ENCODE measurements around the gene GINM1. TPM values are rescaled to one million over a fixed set of nuclear protein-coding genes. Genes with fewer than 3 reads are reported as not detected.

GINM1 gene
- total RNA-seq, 4 donors from 2014 or later = 37.3 to 49.0 (median 43.7) TPM

DNA sequence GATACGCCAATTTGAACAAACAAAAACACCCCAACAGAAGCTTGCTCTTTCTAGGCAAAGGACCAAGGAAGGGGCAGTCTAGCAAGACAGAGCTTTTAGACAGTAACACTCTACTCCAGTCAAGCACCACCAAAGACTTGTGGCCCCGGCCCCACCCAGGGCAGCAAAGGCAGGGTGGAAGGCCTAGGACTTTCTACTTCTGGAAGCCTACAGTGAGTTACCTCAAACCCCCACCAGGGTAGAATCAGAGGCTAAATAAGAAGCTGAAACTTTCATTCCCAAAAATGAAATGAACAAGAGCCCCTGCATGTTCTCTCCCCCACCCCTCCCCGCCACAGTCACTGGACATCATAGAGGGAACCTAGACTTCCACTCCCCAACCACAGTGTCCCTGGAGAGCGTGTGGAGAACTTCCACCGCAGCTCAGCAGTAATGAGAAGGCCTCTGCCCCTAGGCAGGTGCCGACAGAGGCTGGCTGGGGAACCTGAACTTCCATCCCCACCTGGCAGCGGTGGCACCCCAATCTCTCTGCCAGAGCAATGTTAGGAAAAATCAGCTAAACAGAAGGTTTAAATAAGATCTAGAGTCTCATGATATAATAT is 42.3 kb downstream of the GINM1 start:
- DNase-seq (ENCODE audit: low spot score in 2 of 2) = no peak
- intact Hi-C loops (cut with DNase I; ENCODE audit: low total_unique reads) = no loop called here
- 90 to 93% methylated on average over 7 of the region's 7 CpGs for WGBS, 2 donors
- H3K4me3 ChIP-seq (ENCODE audit: low read depth, poor library complexity, severe bottlenecking) = no peak overlapping the region
- TF ChIP-seq, protein P1, sequence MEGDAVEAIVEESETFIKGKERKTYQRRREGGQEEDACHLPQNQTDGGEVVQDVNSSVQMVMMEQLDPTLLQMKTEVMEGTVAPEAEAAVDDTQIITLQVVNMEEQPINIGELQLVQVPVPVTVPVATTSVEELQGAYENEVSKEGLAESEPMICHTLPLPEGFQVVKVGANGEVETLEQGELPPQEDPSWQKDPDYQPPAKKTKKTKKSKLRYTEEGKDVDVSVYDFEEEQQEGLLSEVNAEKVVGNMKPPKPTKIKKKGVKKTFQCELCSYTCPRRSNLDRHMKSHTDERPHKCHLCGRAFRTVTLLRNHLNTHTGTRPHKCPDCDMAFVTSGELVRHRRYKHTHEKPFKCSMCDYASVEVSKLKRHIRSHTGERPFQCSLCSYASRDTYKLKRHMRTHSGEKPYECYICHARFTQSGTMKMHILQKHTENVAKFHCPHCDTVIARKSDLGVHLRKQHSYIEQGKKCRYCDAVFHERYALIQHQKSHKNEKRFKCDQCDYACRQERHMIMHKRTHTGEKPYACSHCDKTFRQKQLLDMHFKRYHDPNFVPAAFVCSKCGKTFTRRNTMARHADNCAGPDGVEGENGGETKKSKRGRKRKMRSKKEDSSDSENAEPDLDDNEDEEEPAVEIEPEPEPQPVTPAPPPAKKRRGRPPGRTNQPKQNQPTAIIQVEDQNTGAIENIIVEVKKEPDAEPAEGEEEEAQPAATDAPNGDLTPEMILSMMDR (IDR thresholded peaks at IDR 0.05) = no peak
- TF ChIP-seq POLR2A (IDR thresholded peaks at IDR 0.05) = no peak

DNA sequence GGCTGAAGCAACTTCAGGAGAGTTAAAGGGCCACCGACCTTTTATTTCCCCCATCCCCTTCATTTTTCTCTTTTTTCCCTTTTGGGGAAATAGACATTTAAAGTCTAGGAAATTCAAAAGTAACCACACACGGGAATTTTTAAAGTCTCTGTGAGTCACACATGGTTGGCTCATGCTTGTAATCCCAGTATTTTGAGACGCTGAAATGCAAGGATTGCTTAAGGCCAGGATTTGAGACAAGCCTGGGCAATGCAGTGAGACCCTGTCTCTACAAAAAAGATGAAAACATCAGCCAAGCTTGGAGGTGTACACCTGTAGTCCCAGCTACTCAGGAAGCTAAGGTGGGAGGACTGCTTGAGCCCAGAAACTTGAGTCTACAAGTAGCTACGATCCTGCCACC is 48.2 kb downstream of the GINM1 start:
- TF ChIP-seq, protein P1 (IDR thresholded peaks at IDR 0.05) = no peak
- no peak for TF ChIP-seq POLR2A (IDR thresholded peaks at IDR 0.05)
- intact Hi-C loops (cut with DNase I; ENCODE audit: low total_unique reads) = no loop called here
- 71 to 73% methylated on average over 4 of the region's 4 CpGs for WGBS, 2 donors
- no peak overlapping the region for H3K4me3 ChIP-seq (ENCODE audit: low read depth, poor library complexity, severe bottlenecking)
- DNase-seq (ENCODE audit: low spot score in 2 of 2) = no peak

DNA sequence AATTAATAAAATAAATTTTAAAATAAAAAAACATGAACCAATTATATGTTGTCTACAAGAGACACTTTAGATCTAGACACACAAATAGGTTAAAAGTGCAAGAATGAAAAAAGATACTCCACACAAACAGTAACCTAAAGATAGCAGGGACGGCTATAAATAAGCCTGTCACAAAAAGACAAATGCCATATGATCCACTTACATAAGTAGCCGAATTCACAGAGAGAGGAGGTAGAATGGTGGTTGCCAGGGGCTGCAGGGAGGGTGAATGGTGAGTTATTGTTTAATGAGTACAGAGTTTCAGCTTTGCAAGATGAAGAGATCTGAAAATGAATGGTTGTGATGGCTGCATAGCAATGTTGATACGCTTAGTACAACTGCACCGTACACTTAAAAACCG is 49.6 kb downstream of the GINM1 start:
- TF ChIP-seq POLR2A (IDR thresholded peaks at IDR 0.05) = no peak
- TF ChIP-seq, protein P1 (IDR thresholded peaks at IDR 0.05) = no peak
- 68 to 77% methylated on average over 5 of the region's 5 CpGs for WGBS, 2 donors
- H3K4me3 ChIP-seq (ENCODE audit: low read depth, poor library complexity, severe bottlenecking) = no peak overlapping the region
- DNase-seq (ENCODE audit: low spot score in 2 of 2) = no peak
- intact Hi-C loops (cut with DNase I; ENCODE audit: low total_unique reads) = no loop called here

DNA sequence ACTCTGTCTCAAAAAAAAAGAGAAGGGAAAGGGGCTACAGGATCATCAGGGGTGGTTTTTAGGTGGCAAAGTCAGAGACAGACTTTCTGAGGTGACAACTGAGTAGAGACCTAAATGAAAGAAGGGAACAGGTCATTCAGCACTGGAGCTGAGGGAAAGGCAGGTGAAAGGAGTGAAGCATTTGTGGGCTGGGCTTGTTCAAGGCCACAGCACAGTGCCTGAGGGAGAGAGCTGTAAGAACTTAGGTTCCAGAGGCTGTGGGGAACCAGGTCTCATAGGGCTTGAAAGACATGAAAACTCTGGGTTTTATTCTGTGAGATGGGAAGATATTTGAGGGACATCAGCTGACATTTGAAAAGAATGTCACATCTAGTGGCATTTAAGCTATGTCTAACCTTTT is 61.5 kb downstream of the GINM1 start:
- intact Hi-C loops (cut with DNase I; ENCODE audit: low total_unique reads) = no loop called here
- DNase-seq (ENCODE audit: low spot score in 2 of 2) = no peak
- no peak for TF ChIP-seq POLR2A (IDR thresholded peaks at IDR 0.05)
- TF ChIP-seq, protein P1 (IDR thresholded peaks at IDR 0.05) = no peak
- H3K4me3 ChIP-seq (ENCODE audit: low read depth, poor library complexity, severe bottlenecking) = no peak overlapping the region

DNA sequence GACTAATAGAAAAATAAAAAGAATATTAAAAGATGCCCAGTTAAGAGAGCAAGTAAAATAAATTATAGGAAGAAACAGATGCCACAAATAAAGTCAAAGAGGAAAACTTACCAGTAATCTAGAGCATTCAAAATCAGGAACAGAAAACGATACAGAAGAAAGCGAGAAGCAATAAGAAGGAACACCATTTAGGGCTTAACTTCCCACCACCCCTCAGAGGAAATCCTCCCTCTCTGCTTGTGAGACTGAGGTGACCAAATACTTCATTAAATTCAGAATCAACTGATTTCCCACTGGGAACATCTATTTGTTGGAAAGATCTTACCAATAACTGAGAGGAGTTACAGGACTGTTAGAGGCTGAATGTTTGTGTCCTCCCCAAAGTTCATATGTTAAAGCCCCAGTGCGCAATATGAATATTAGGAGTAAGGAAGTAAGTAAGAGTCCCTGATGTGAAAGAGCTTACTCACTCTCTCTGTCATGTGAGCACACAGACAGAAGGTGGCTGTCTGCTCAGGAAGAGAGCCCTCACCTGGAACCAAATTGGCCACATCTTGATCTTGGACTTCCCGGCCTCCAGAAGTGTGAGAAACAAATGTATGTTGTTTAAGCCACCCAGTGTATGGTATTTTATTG is 62.8 kb downstream of the GINM1 start:
- WGBS, 2 donors = 84 to 92% methylated on average over 4 of the region's 4 CpGs
- TF ChIP-seq POLR2A (IDR thresholded peaks at IDR 0.05) = no peak
- TF ChIP-seq, protein P1 (IDR thresholded peaks at IDR 0.05) = no peak

DNA sequence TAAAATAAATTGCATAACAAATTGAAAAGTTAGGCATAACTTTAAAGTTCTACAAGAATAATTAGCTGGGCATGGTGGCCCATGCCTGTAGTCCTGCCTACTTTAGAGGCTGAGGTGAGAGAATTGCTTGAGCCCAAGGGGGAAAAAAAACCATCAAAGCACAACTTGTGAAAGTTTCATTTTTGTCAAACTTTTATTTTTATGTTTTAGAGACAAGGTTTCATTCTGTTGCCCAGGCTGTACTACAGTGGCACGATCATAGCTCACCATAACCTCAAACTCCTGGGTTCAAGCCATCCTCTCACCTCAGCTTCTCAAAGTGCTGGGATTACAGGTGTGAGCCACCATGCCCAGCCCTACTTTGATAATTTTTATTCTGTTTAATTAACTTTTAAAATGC is 68.1 kb downstream of the GINM1 start:
- no peak for DNase-seq (ENCODE audit: low spot score in 2 of 2)
- H3K4me3 ChIP-seq (ENCODE audit: low read depth, poor library complexity, severe bottlenecking) = no peak overlapping the region
- 98 to 100% methylated on average over 1 of the region's 1 CpG for WGBS, 2 donors
- TF ChIP-seq, protein P1 (IDR thresholded peaks at IDR 0.05) = no peak
- no peak for TF ChIP-seq POLR2A (IDR thresholded peaks at IDR 0.05)
- intact Hi-C loops (cut with DNase I; ENCODE audit: low total_unique reads) = no loop called here

More for the DNA sequence above, 62.8 kb downstream of the GINM1 start:
- no peak for DNase-seq (ENCODE audit: low spot score in 2 of 2)
- no peak overlapping the region for H3K4me3 ChIP-seq (ENCODE audit: low read depth, poor library complexity, severe bottlenecking)
- intact Hi-C loops (cut with DNase I; ENCODE audit: low total_unique reads) = no loop called here

All from lower leg skin (tissue), 4 donors.